Psoas muscle (tissue), 8 donors: ENCODE data around the gene LRRC31. TPM values are rescaled to one million over a fixed set of nuclear protein-coding genes. Genes with fewer than 3 reads are reported as not detected.

Experiments used
- ATAC-seq, 4 donors: fragments of 200-7000 bp; cut with Tn5 transposase; one replicate each; pipeline ENCODE4 v1.9.1; 2020; ENCODE audit warnings: moderate library complexity in 3 of 4, mild to moderate bottlenecking in 2 of 4
- DNase-seq, 2 donors: peaks; one replicate each; pipeline ENCODE4 v3.0.0-alpha.2; 2020
- H3K27ac ChIP-seq: fragments of 200-600 bp; one replicate; pipeline ENCODE4 v1.8.0; 2022
- H3K27me3 ChIP-seq, 3 donors: fragments of 200-600 bp in 1 of 3; one replicate each; pipeline versions ENCODE4 v1.6.1 to v1.8.0; 2013 to 2022; ENCODE audit warnings: low read length in 2 of 3, mild to moderate bottlenecking in 2 of 3, moderate library complexity in 1 of 3; ENCODE audit not compliant: insufficient read depth in 3 of 3
- H3K36me3 ChIP-seq, 2 donors: fragments of 200-600 bp in 1 of 2; one replicate each; pipeline versions ENCODE4 v1.6.1 to v1.8.0; 2013 to 2022; ENCODE audit warnings: low read depth in 1 of 2, mild to moderate bottlenecking in 1 of 2, moderate library complexity in 1 of 2; ENCODE audit not compliant: insufficient read depth in 1 of 2
- H3K4me1 ChIP-seq: fragments of 200-600 bp; one replicate; pipeline ENCODE4 v1.8.0; 2022
- H3K4me3 ChIP-seq: fragments of 200-600 bp; one replicate; pipeline ENCODE4 v1.8.0; 2022; ENCODE audit warnings: mild to moderate bottlenecking
- H3K9me3 ChIP-seq: fragments of 200-600 bp; one replicate; pipeline ENCODE4 v1.8.0; 2022
- WGBS, 3 donors: extraction: QIAGEN DNeasy Blood & Tissue Kit; methylation state at CpG; one replicate each; pipeline versions ENCODE4 v1.1.6 to v1.1.7; 2013; 5-methylcytosine and 5-hydroxymethylcytosine counted together
- intact Hi-C, 2 donors: fragments of 100-400 bp; cut with DNase I; formaldehyde crosslinking; loops; one replicate each; pipeline versions ENCODE4 v1.11.0 to v1.14.2; 2022
- polyA plus RNA-seq, 3 donors: library from polyadenylated mRNA; stranded (reverse); fragments of 200-250 nt; gene quantifications; one replicate each; pipeline ENCODE4 v1.2.3, GENCODE V29; 2013
- total RNA-seq, 4 donors: library from RNA; stranded (reverse); fragmentation: NEBNext Ultra II Directional in 2 of 4; extraction: Animal tissue kit (Norgen Biotek cat#: 25700) in 2 of 4; gene quantifications; one replicate each; pipeline versions ENCODE4 v1.2.1 to v1.2.4, GENCODE V29; 2021 to 2023
- TF ChIP-seq, protein P1 (sequence below): fragments of 200-600 bp; IDR thresholded peaks from one replicate; pipeline ENCODE4 v1.8.0; 2022; ENCODE audit warnings: antibody characterized with exemption
- donor health status: healthy with polysubstance abuse.
- donor health status: DM: no; HTN: no; CAD: no; lungs with moderate emphysema.
- donor health status: Bipolar disorder and iron deficiency.
- donor health status: healthy.
- donor health status: DM: yes; HTN: yes; CAD: no.
- donor health status: DM: no; HTN: no; CAD: no.
- donor health status: DM: no; HTN: no; CAD: no.
- donor health status: DM: yes; HTN: yes; CAD: no.

The LRRC31 gene
- total and polyA plus RNA-seq, 7 donors, result 0.01 TPM; not detected in 6

DNA sequence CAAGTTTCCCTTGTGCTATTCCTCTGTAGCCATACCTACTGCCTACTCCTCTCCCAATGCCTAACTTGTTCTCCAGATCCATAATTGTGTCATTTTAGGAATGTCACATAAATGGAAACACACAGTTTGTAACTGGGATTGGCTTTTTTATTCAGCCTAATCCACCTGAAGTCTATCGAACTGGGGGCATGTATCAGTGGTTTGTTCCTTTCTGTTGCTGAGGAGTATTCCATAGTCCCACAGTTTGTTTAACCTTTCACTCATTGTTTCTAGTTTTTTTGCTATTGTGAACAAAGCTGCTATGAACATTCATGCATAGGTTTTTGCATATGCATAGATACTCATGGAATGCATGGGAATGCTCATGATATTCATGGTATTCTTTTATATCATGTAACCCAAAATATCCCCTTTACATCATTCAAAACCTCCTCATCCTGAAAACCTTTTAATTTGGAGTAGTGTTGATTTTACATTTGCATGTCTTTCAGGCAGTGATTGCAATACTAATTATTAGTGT is 31.2 kb downstream of the LRRC31 start:
- Histone ChIP-seq H3K27me3 (peaks cover 0 to 2% (median 0%) of the 10 kb centered on the region in 3 donors), H3K36me3 (no peaks in the 10 kb centered on the region), H3K27ac (no peak overlapping the region), H3K4me1 (no peaks in the 10 kb centered on the region), H3K9me3 (no peaks in the 10 kb centered on the region), H3K4me3 (no peak overlapping the region)
- TF ChIP-seq, protein P1, sequence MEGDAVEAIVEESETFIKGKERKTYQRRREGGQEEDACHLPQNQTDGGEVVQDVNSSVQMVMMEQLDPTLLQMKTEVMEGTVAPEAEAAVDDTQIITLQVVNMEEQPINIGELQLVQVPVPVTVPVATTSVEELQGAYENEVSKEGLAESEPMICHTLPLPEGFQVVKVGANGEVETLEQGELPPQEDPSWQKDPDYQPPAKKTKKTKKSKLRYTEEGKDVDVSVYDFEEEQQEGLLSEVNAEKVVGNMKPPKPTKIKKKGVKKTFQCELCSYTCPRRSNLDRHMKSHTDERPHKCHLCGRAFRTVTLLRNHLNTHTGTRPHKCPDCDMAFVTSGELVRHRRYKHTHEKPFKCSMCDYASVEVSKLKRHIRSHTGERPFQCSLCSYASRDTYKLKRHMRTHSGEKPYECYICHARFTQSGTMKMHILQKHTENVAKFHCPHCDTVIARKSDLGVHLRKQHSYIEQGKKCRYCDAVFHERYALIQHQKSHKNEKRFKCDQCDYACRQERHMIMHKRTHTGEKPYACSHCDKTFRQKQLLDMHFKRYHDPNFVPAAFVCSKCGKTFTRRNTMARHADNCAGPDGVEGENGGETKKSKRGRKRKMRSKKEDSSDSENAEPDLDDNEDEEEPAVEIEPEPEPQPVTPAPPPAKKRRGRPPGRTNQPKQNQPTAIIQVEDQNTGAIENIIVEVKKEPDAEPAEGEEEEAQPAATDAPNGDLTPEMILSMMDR, result no peak
- WGBS, 3 donors, result 82 to 96% (median 86%) methylated on average over 1 of the region's 1 CpG
- intact Hi-C loops, result no loop called here
- DNase-seq (no peak), ATAC-seq (no peak)

DNA sequence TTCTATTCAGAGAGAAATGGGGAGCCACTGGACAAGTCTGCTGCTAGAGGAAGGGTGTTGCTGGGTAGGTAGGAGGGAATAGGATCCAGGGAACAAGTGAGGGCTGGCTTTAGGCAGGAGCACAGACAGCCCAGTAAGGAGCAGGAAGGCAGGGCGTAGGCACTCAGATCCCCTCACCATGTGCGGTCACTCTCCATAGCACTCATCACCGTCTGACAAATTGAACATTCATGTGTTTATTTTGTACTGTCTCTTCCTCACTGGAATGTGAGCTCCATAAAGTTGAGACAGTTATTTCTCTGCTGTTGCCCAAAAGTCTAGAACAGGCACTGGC is 32.8 kb downstream of the LRRC31 start:
- ATAC-seq (no peak), DNase-seq (no peak)
- intact Hi-C loops, result no loop called here
- H3K27me3 ChIP-seq, result peaks cover 0 to 2% (median 0%) of the 10 kb centered on the region in 3 donors
- no peak overlapping the region for H3K27ac ChIP-seq
- no peak overlapping the region for H3K4me3 ChIP-seq
- H3K36me3 ChIP-seq, result no peaks in the 10 kb centered on the region
- TF ChIP-seq, protein P1, result no peak
- no peaks in the 10 kb centered on the region for H3K9me3 ChIP-seq
- no peaks in the 10 kb centered on the region for H3K4me1 ChIP-seq
- 73 to 84% (median 81%) methylated on average over 3 of the region's 3 CpGs for WGBS, 3 donors

- DNase-seq (no peak), ATAC-seq (no peak)
- Histone ChIP-seq H3K36me3 (no peaks in the 10 kb centered on the region), H3K27ac (no peak overlapping the region), H3K4me1 (no peaks in the 10 kb centered on the region), H3K9me3 (no peaks in the 10 kb centered on the region), H3K27me3 (peaks cover 0 to 2% (median 0%) of the 10 kb centered on the region in 3 donors), H3K4me3 (no peak overlapping the region)
- 72 to 83% (median 78%) methylated on average over 5 of the region's 5 CpGs for WGBS, 3 donors
- intact Hi-C loops, result no loop called here
- TF ChIP-seq, protein P1, result no peak
Measured at GRCh38 chr3:169836078-169836941, 33.4 kb downstream of the LRRC31 start.

GRCh38 chr3:169835533-169835932 is 34.2 kb downstream of the LRRC31 start:
- no peak for ATAC-seq
- Histone ChIP-seq H3K27ac (no peak overlapping the region), H3K36me3 (no peaks in the 10 kb centered on the region), H3K27me3 (peaks cover 0 to 2% (median 0%) of the 10 kb centered on the region in 3 donors), H3K9me3 (no peaks in the 10 kb centered on the region), H3K4me3 (no peak overlapping the region), H3K4me1 (no peaks in the 10 kb centered on the region)
- no peak for DNase-seq
- TF ChIP-seq, protein P1, result no peak
- 20 to 33% (median 28%) methylated on average over 1 of the region's 1 CpG for WGBS, 3 donors
- intact Hi-C loops, result no loop called here
